Measurements from ENCODE around the gene CLCF1. TPM values are rescaled to one million over a fixed set of nuclear protein-coding genes. Genes with fewer than 3 reads are reported as not detected.

The CLCF1 gene
- total and polyA plus RNA-seq, 2 of the 13 experiments (the other 11 are each of a cell fraction or from before 2014, with no cell fraction given): 0.49 to 0.78 TPM

DNA sequence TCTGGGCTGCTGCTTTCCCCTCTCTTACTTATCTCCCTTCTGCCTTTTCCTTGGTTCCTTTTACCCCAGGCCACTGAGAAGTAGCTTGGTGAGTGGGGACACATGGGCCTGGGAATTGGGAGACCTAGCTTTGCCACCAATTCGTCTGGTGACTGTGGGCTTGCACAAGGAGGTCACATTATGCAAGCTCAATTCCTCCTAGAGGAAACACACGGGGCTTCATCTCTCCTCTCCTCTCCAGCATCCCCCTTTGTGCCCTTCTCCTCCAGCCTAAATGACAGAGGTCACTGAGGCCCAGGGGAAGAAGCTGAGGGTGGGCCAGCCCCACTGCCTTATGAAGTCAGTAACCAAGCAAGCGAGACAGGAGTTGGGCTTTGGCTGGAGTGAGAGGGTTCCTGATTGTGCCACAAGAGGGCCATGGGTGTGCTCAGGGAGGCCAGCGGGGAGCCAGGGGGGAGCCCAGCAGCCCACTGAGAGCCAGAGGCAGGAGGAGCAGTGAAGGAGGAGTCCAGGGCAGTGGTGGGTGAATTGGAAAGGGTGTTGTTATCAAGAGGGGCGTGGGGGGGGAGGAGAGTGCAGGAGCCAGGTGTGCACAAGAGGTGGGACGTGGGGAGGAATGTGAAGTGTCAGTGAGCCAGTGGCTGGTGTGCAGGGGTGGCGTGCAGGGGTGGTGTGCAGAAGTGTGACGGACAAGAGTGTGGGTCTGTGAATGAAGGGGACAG is 2.0 kb downstream of the CLCF1 start:
- Histone ChIP-seq H3K79me2 (ENCODE audit: insufficient read depth, low read length) (no peaks in the 10 kb centered on the region), H3K36me3 (replicated peaks in 1 of 2; ENCODE audit: control insufficient read depth in 1 of 2, insufficient read depth in 2 of 2, low read length in 2 of 2) (no peaks in the 10 kb centered on the region), H2AFZ (ENCODE audit: low read length) (no peak overlapping the region), H4K20me1 (ENCODE audit: insufficient read depth, low read length) (no peaks in the 10 kb centered on the region), H3K4me2 (ENCODE audit: low read depth, low read length) (peak overlapping the region; percentile 66), H3K27ac (ENCODE audit: extremely low read length, insufficient read depth, low read length) (no peak overlapping the region), H3K4me3 (replicated peaks in 1 of 3; ENCODE audit: insufficient read depth in 1 of 3, low read depth in 2 of 3, low read length in 3 of 3) (peak overlapping the region in 1 of 3 experiments; percentile 28; a peak in 1 of 6 replicates), H3K4me1 (ENCODE audit: insufficient read depth, low read length) (peaks cover 26% of the 10 kb centered on the region), H3K9me3 (ENCODE audit: low read length) (no peaks in the 10 kb centered on the region), H3K27me3 (ENCODE audit: control insufficient read depth in 1 of 2, insufficient read depth in 2 of 2, low read length in 2 of 2) (peaks cover 1 to 8% of the 10 kb centered on the region in 2 experiments; a peak in 3 of 5 replicates), H3K9ac (ENCODE audit: insufficient read depth, low read depth, low read length) (no peak overlapping the region)
- DNase-seq (ENCODE audit: low spot score) (peak; percentile 34), ATAC-seq (peak; percentile 71), FAIRE-seq (no peak)
- intact Hi-C loops (cut with micrococcal nuclease; ENCODE audit: unreplicated experiment): no loop called here
- in situ Hi-C loops (cut with HindIII; ENCODE audit: extremely low pct_ligation_motif_present, low pct_unique_long_range_greater_than_20kb): no loop called here
- TSS peak; percentile 46 for BruUV-seq (replicated peaks)
- CTCF ChIA-PET (ENCODE audit: low intra/inter-chr PET ratio, low total read pairs): interaction anchor here (1.5 kb wide), 1 partner anchor 11 kb away, joined by 5 read pairs; no protein-coding TSS in a partner anchor
- 45% methylated on average over 8 of the region's 8 CpGs for WGBS (ENCODE audit: low lambda C conversion rate)
- POLR2A ChIA-PET: interaction anchor here (1.3 to 18.5 kb wide), 2 partner anchors 10 to 18 kb away, joined by 3 to 365 read pairs; partner anchors contain the start of gene POLD4
- TF ChIP-seq ZNF451 (CRISPR knock-in tag; IDR thresholded peaks at IDR 0.05): no peak
- peak; percentile 45 for TF ChIP-seq XRCC5 (optimal IDR thresholded peaks at IDR 0.05; ENCODE audit: low read length)
- TF ChIP-seq, protein P1, sequence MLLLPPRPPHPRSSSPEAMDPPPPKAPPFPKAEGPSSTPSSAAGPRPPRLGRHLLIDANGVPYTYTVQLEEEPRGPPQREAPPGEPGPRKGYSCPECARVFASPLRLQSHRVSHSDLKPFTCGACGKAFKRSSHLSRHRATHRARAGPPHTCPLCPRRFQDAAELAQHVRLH (CRISPR knock-in tag; IDR thresholded peaks at IDR 0.05; ENCODE audit: borderline replicate concordance, low read depth): no peak
- TF ChIP-seq MEIS1 (CRISPR knock-in tag; IDR thresholded peaks at IDR 0.05; ENCODE audit: borderline replicate concordance): 0 out of 2 replicates have a peak, but pooled peaks have one; percentile 58
- TF ChIP-seq GATAD2A (CRISPR knock-in tag; IDR thresholded peaks at IDR 0.05): no peak
- TF ChIP-seq, protein P2, sequence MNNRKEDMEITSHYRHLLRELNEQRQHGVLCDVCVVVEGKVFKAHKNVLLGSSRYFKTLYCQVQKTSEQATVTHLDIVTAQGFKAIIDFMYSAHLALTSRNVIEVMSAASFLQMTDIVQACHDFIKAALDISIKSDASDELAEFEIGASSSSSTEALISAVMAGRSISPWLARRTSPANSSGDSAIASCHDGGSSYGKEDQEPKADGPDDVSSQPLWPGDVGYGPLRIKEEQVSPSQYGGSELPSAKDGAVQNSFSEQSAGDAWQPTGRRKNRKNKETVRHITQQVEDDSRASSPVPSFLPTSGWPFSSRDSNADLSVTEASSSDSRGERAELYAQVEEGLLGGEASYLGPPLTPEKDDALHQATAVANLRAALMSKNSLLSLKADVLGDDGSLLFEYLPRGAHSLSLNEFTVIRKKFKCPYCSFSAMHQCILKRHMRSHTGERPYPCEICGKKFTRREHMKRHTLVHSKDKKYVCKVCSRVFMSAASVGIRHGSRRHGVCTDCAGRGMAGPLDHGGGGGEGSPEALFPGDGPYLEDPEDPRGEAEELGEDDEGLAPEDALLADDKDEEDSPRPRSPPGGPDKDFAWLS (CRISPR knock-in tag; IDR thresholded peaks at IDR 0.05; ENCODE audit: borderline replicate concordance): 0 out of 2 replicates have a peak, but pooled peaks have one; percentile 30
- no peak for TF ChIP-seq KAT8 (CRISPR knock-in tag; IDR thresholded peaks at IDR 0.05)
- peak; percentile 76 for TF ChIP-seq ZNF343 (CRISPR knock-in tag; IDR thresholded peaks at IDR 0.05)
- no peak for TF ChIP-seq ZNF775 (CRISPR knock-in tag; IDR thresholded peaks at IDR 0.05; ENCODE audit: borderline replicate concordance)
- no peak for TF ChIP-seq MTF1 (CRISPR knock-in tag; IDR thresholded peaks at IDR 0.05)
- no peak for TF ChIP-seq SSRP1 (CRISPR knock-in tag; IDR thresholded peaks at IDR 0.05)
- TF ChIP-seq, protein P3, sequence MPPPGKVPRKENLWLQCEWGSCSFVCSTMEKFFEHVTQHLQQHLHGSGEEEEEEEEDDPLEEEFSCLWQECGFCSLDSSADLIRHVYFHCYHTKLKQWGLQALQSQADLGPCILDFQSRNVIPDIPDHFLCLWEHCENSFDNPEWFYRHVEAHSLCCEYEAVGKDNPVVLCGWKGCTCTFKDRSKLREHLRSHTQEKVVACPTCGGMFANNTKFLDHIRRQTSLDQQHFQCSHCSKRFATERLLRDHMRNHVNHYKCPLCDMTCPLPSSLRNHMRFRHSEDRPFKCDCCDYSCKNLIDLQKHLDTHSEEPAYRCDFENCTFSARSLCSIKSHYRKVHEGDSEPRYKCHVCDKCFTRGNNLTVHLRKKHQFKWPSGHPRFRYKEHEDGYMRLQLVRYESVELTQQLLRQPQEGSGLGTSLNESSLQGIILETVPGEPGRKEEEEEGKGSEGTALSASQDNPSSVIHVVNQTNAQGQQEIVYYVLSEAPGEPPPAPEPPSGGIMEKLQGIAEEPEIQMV (CRISPR knock-in tag; IDR thresholded peaks at IDR 0.05; ENCODE audit: low read depth): no peak
- TF ChIP-seq, protein P4, sequence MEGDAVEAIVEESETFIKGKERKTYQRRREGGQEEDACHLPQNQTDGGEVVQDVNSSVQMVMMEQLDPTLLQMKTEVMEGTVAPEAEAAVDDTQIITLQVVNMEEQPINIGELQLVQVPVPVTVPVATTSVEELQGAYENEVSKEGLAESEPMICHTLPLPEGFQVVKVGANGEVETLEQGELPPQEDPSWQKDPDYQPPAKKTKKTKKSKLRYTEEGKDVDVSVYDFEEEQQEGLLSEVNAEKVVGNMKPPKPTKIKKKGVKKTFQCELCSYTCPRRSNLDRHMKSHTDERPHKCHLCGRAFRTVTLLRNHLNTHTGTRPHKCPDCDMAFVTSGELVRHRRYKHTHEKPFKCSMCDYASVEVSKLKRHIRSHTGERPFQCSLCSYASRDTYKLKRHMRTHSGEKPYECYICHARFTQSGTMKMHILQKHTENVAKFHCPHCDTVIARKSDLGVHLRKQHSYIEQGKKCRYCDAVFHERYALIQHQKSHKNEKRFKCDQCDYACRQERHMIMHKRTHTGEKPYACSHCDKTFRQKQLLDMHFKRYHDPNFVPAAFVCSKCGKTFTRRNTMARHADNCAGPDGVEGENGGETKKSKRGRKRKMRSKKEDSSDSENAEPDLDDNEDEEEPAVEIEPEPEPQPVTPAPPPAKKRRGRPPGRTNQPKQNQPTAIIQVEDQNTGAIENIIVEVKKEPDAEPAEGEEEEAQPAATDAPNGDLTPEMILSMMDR (CRISPR knock-in tag; IDR thresholded peaks at IDR 0.05): peak; percentile 50
- TF ChIP-seq, protein P5, sequence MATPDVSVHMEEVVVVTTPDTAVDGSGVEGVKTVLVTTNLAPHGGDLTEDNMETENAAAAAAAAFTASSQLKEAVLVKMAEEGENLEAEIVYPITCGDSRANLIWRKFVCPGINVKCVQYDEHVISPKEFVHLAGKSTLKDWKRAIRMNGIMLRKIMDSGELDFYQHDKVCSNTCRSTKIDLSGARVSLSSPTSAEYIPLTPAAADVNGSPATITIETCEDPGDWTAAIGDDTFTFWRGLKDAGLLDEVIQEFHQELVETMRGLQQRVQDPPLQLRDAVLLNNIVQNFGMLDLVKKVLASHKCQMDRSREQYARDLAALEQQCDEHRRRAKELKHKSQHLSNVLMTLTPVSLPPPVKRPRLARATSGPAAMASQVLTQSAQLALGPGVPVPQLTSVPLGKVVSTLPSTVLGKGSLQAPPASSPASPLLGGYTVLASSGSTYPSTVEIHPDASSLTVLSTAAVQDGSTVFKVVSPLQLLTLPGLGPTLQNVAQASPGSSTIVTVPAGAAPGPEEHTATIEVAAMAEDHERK (CRISPR knock-in tag; IDR thresholded peaks at IDR 0.05; ENCODE audit: low read depth): no peak

Measured in HepG2 (cell line).